ENCODE measurements around the gene PPP3CA.

PPP3CA gene

DNA sequence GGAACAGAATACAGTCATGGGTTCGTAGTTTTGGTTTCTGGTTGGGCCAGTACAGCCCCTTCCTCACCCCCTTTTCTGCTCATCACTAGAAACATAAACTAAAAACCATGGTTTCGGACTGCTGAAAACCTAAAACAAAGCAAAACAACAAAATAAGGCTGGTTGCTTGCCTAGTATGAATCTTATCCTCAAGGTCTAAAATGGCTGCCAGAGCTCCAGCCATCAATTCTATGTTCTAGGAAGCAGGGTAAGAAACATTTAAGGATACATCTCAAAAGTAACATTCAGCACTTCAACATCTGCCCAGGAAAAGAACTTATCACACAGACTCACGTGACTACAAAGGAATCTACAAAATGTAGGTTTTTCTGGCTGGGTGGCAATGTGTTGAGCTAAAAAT is 31.5 kb downstream of the PPP3CA start:
- peaks cover 12% of the 10 kb centered on the region for H3K9me3 Mint-ChIP-seq
- H3K36me3 Mint-ChIP-seq (ENCODE audit: low read depth) = peaks cover 1% of the 10 kb centered on the region
- no peak for DNase-seq (ENCODE audit: low spot score)
- peaks cover 5% of the 10 kb centered on the region for H3K27me3 Mint-ChIP-seq (ENCODE audit: low read depth)
- H3K4me1 Mint-ChIP-seq (ENCODE audit: low read depth) = no peaks in the 10 kb centered on the region
- H3K27ac Mint-ChIP-seq = no peak overlapping the region
- H3K4me3 Mint-ChIP-seq = no peak overlapping the region

DNA sequence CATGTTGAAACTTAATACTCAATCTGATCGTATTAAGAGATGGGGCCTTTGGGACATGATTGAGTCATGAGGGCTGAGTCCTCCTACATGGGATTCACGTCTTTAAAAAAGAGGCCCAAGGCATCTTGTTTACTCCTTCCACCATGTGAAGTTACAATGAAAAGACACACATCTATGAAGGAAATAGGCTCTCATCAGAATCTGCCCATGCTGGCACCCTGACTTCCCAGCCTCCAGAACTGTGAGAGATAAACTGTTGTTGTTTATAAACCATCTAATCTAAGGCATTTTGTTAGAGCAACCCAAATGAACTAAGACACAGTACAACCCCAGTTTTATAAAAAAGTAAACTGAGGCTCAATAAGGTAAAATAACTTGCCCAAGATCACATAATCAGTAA is 32.3 kb downstream of the PPP3CA start:
- peaks cover 1% of the 10 kb centered on the region for H3K36me3 Mint-ChIP-seq (ENCODE audit: low read depth)
- peaks cover under 1% of the 10 kb centered on the region for H3K4me1 Mint-ChIP-seq (ENCODE audit: low read depth)
- H3K27me3 Mint-ChIP-seq (ENCODE audit: low read depth) = peaks cover 2% of the 10 kb centered on the region
- no peak for DNase-seq (ENCODE audit: low spot score)
- H3K27ac Mint-ChIP-seq = no peak overlapping the region
- H3K4me3 Mint-ChIP-seq = no peak overlapping the region
- H3K9me3 Mint-ChIP-seq = peaks cover 12% of the 10 kb centered on the region

DNA sequence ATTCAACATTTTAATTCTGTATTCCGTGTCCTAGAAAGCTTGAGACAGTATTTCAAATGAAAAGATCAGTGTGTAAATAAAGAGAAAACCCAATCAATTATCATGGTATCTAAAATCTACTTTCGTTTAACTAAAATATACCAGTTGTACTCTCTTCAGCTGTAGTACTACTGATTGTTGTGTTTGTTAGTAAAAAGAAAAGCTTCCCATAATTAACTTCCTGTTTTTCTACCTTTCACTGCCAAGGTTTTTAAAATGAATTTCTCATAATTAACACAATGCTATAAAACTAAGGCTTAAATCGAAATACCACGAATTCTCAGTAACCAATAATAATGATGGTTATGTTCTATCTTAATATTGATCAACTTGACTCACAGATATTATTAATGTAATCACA is 37.4 kb downstream of the PPP3CA start:
- Mint-ChIP-seq H3K4me1 (ENCODE audit: low read depth) (peaks cover 16% of the 10 kb centered on the region), H3K4me3 (no peak overlapping the region), H3K27ac (no peak overlapping the region), H3K9me3 (no peaks in the 10 kb centered on the region), H3K36me3 (ENCODE audit: low read depth) (no peaks in the 10 kb centered on the region), H3K27me3 (ENCODE audit: low read depth) (peaks cover 2% of the 10 kb centered on the region)
- no peak for DNase-seq (ENCODE audit: low spot score)

DNA sequence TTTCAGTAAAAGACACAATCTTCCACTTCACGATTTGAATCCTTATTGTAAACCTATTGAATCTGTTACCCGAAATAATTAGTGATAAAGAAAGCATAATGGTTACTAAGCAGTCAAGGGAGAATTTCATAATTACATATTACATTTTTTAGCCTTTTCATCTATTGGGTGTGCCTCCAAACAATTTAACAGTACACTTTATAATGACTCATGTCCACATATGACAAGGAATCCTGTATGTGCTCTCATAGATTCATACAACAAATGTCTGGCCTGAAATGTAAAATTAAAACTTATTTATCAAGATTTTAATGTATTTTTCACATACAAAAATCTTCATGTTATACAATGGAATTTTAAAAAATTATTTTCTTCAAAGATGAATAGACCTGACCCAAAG is 39.4 kb downstream of the PPP3CA start:
- no peak overlapping the region for H3K27ac Mint-ChIP-seq
- no peaks in the 10 kb centered on the region for H3K9me3 Mint-ChIP-seq
- peaks cover 2% of the 10 kb centered on the region for H3K27me3 Mint-ChIP-seq (ENCODE audit: low read depth)
- H3K36me3 Mint-ChIP-seq (ENCODE audit: low read depth) = no peaks in the 10 kb centered on the region
- no peak for DNase-seq (ENCODE audit: low spot score)
- no peak overlapping the region for H3K4me3 Mint-ChIP-seq
- H3K4me1 Mint-ChIP-seq (ENCODE audit: low read depth) = peaks cover 16% of the 10 kb centered on the region

DNA sequence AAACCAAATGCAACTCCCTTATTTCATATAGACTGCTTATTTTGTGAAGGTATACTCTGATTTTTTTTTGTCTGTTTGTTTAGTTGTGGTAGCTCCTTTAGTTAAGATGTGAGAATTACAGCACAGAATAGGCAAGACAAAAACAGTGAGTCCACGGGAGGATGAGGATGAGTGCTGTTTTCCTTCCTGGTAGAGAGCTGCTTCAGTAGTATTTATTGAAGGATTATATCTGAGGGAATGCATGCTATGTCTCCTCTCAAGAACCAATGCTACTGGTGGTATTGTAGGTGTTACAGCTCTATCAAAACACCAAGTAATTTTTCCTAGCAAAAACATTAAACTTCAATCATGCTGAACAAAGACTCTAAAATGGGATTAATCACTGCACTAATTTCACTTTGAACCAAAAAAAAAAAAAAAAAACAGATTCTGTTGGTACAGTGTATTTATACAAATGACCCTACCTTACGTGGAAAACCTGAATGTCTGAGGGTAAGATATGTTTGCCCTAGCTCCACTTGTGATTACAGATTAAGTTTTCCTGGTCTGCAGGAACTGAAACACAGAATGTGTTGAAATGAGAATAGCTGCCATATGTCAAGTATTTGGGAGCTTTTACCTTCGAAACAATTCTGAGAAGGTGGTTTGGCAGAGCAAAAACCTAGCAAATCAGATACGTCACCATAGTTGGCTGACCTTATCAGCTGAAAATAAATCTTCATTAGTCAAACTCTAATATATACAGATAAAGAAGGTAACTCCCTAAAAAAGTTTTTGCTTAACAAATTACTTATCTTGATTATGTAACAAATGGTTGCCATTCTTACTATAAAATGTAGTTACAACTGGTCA is 40.3 kb downstream of the PPP3CA start:
- peaks cover 16% of the 10 kb centered on the region for H3K4me1 Mint-ChIP-seq (ENCODE audit: low read depth)
- no peak overlapping the region for H3K27ac Mint-ChIP-seq
- peaks cover 2% of the 10 kb centered on the region for H3K27me3 Mint-ChIP-seq (ENCODE audit: low read depth)
- H3K4me3 Mint-ChIP-seq = no peak overlapping the region
- H3K9me3 Mint-ChIP-seq = no peaks in the 10 kb centered on the region
- no peaks in the 10 kb centered on the region for H3K36me3 Mint-ChIP-seq (ENCODE audit: low read depth)
- DNase-seq (ENCODE audit: low spot score) = no peak

DNA sequence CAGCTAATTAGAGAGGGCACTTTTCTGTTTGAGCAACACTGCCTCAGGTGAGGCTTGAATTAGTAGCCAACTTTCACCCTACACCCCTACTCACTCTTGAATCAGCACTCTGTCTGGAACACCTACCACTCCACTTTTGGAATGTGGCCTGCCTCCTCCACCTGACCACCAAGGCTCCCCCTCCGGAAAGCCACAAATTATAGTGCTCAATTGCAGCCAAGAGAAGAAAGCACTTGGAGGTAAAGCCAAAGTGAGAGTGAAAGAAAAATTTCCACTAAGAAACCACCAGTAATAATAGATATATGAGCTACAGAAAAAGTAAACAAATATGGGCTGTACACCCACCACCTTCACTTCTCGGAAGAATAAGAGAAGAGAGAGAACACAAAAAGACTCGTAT is 41.1 kb downstream of the PPP3CA start:
- Mint-ChIP-seq H3K9me3 (no peaks in the 10 kb centered on the region), H3K27me3 (ENCODE audit: low read depth) (no peaks in the 10 kb centered on the region), H3K27ac (no peak overlapping the region), H3K4me3 (peak overlapping the region; percentile 14), H3K36me3 (ENCODE audit: low read depth) (no peaks in the 10 kb centered on the region), H3K4me1 (ENCODE audit: low read depth) (peaks cover 16% of the 10 kb centered on the region)
- no peak for DNase-seq (ENCODE audit: low spot score)

DNA sequence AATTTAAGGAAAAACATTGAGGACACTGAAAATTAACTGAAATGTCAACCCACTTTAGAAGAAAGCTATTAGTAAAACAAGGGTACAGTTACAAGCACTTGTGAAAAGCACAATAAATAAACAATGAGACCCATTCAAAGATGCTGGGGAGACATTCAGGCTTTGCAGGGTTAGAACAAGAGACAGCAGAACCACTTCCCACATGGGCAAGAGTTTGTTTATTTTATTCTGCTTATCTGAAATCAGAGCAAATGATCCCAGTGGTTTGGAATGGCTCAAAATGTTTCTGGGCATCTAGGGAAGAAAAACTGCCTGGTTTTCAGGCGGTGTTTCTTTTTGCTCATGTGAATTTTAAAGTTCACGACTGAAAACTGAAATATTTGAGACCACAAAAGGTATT is 42.4 kb downstream of the PPP3CA start:
- Mint-ChIP-seq H3K36me3 (ENCODE audit: low read depth) (no peaks in the 10 kb centered on the region), H3K27me3 (ENCODE audit: low read depth) (no peaks in the 10 kb centered on the region), H3K4me1 (ENCODE audit: low read depth) (peaks cover 14% of the 10 kb centered on the region), H3K27ac (no peak overlapping the region), H3K9me3 (no peaks in the 10 kb centered on the region), H3K4me3 (no peak overlapping the region)
- no peak for DNase-seq (ENCODE audit: low spot score)

DNA sequence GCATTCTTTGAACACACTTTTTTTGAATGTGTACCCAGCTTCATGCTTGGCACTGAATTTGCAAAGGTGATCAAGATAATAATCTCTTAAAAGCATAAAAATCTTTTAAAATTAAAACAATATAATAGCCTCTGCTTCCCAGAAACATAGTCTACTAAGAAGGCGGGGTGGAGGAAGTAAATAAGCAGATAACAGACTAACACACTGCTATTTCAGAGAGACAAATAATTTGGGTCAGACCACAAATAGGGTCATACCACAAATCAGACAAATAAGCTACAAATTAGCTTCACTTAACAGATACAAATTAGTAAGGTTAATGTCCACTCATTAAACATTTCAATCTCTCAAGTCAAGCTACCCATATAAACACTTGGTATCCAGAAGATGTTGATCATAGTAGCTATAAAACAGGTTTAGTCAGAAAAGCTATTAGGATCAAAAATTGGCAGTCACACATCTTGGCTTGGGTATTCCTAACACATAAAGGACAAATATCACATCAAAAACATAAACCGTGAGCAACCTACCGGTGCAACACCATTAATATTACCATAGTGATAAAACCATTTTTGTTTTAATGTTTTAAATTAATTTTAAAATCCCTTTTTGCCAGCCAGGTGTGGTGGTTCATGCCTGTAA is 47.3 kb downstream of the PPP3CA start:
- no peak for DNase-seq (ENCODE audit: low spot score)
- H3K36me3 Mint-ChIP-seq (ENCODE audit: low read depth) = no peaks in the 10 kb centered on the region
- H3K4me3 Mint-ChIP-seq = no peak overlapping the region
- no peaks in the 10 kb centered on the region for H3K4me1 Mint-ChIP-seq (ENCODE audit: low read depth)
- no peaks in the 10 kb centered on the region for H3K27me3 Mint-ChIP-seq (ENCODE audit: low read depth)
- no peaks in the 10 kb centered on the region for H3K9me3 Mint-ChIP-seq
- no peak overlapping the region for H3K27ac Mint-ChIP-seq

DNA sequence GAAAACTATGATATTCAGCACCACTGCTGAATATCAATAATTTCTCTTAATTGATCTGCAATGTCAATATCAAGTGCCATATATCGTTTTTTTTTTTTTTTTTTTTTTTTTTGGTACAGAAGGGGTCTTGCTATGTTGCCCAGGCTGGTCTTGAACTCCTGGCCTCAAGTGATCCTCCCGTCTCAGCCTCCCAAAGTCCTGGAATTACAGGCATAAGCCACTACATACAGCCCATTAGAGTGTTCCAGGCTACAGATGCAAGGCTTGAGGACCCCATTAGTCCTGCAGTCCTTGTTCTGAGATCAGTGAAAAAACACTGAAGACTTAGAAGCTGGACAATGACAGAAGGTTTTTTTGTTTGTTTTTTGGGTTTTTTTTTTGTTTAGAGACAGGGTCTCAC is 48.3 kb downstream of the PPP3CA start:
- Mint-ChIP-seq H3K4me1 (ENCODE audit: low read depth) (peaks cover 2% of the 10 kb centered on the region), H3K9me3 (no peaks in the 10 kb centered on the region), H3K4me3 (no peak overlapping the region), H3K36me3 (ENCODE audit: low read depth) (no peaks in the 10 kb centered on the region), H3K27me3 (ENCODE audit: low read depth) (no peaks in the 10 kb centered on the region), H3K27ac (no peak overlapping the region)
- DNase-seq (ENCODE audit: low spot score) = no peak

DNA sequence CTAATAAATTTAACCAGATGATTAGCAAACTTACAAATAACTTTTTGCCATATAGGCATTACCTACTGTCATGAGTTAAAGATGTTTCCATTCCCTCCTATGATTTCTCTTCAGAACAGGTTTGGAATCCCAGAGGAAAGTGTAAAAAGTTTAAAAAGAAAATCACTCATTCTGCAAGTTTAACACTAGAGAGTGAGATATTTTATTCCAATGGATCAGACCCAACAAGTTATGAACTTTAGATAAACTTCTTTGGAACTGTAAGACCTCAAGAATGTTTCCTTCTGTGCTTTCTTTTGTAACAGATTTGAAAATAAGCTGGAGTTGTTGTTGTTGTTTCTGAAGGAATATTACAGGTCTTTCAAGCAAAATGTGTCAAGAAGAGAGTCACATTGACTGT is 51.6 kb downstream of the PPP3CA start:
- Mint-ChIP-seq H3K4me3 (no peak overlapping the region), H3K9me3 (no peaks in the 10 kb centered on the region), H3K4me1 (ENCODE audit: low read depth) (peaks cover 2% of the 10 kb centered on the region), H3K36me3 (ENCODE audit: low read depth) (no peaks in the 10 kb centered on the region), H3K27ac (no peak overlapping the region), H3K27me3 (ENCODE audit: low read depth) (no peaks in the 10 kb centered on the region)
- DNase-seq (ENCODE audit: low spot score) = no peak

DNA sequence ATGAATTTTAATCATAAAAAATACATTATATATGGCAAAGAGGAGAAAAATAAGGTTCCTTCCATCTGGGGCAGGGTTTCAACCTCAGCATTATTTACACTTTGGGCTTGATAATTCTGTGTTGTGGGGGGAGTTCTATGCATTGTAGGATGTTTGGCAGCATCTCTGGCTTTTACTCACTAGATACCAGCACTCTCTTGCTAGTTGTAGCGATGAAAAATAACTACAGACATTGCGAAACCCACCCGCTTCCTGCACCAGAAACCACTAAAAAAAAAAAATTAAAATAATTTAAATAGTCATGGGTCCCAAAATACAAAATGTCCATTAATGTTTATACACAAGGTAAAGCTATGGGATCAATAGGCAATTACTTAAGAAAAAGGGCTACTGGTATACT is 52.7 kb downstream of the PPP3CA start:
- no peaks in the 10 kb centered on the region for H3K9me3 Mint-ChIP-seq
- no peaks in the 10 kb centered on the region for H3K27me3 Mint-ChIP-seq (ENCODE audit: low read depth)
- no peak for DNase-seq (ENCODE audit: low spot score)
- peaks cover 3% of the 10 kb centered on the region for H3K4me1 Mint-ChIP-seq (ENCODE audit: low read depth)
- H3K27ac Mint-ChIP-seq = no peak overlapping the region
- no peaks in the 10 kb centered on the region for H3K36me3 Mint-ChIP-seq (ENCODE audit: low read depth)
- H3K4me3 Mint-ChIP-seq = no peak overlapping the region

DNA sequence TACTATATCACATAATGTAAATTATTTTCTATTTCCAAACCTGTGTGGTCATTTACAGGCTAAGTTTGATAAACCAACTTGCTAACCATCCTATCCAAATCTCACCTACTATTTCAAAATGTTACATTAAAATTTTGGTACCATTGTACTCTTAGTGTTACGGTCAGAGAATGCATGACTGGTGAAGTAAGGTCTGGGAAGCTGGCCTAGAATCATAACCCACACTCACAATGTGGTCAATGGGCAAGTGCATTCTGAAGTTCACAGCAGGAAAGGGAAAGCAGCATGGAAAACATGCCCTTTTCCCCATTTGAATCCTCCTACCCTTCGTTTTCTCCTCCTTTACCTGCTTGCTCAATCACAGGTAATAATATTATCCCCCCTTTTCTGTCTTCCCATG is 54.4 kb downstream of the PPP3CA start:
- H3K27me3 Mint-ChIP-seq (ENCODE audit: low read depth) = no peaks in the 10 kb centered on the region
- H3K27ac Mint-ChIP-seq = no peak overlapping the region
- H3K4me1 Mint-ChIP-seq (ENCODE audit: low read depth) = peaks cover 3% of the 10 kb centered on the region

DNA sequence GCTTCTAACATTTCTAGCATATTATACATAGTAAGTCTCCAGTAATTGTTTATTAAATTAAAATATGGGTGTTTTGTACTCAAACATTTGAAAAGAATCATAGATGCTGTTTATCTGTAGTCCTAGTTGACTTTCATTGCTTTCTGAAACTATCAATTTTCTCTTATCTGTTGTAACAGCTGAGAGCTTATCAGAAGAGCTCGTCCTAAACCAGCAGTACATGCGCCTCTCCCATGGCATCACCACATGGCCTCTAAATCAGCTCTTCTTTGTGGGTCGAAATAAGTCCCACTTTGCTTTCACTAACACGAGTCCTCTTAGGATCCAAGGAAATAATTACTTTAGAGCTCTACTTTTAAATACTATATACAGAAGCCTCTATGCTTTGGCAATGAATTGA is 55.1 kb downstream of the PPP3CA start:
- Mint-ChIP-seq H3K9me3 (no peaks in the 10 kb centered on the region), H3K4me3 (no peak overlapping the region), H3K27ac (no peak overlapping the region), H3K4me1 (ENCODE audit: low read depth) (peaks cover 3% of the 10 kb centered on the region), H3K27me3 (ENCODE audit: low read depth) (no peaks in the 10 kb centered on the region), H3K36me3 (ENCODE audit: low read depth) (no peaks in the 10 kb centered on the region)
- no peak for DNase-seq (ENCODE audit: low spot score)

More for the DNA sequence above, 54.4 kb downstream of the PPP3CA start:
- no peaks in the 10 kb centered on the region for H3K9me3 Mint-ChIP-seq
- no peaks in the 10 kb centered on the region for H3K36me3 Mint-ChIP-seq (ENCODE audit: low read depth)
- no peak overlapping the region for H3K4me3 Mint-ChIP-seq
- DNase-seq (ENCODE audit: low spot score) = no peak

DNA sequence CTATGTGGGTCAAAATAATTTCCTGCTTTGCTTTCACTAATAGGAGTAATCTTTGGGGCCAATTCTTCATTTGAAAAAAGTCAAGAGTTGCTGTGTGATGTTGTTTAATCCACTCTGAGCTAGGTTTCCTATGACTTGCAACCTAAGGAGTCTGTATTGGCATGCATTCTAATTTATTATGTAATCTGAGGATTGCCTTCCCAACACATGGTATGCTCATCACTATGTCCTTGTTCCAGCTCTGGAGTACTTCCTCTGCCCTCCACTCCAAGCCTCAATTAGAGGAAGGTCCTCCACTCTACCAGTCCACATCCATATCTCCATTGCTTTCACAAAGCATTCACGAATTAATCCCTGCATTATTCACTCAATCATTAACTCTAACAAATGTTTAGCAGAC is 56.1 kb downstream of the PPP3CA start:
- peaks cover 3% of the 10 kb centered on the region for H3K4me1 Mint-ChIP-seq (ENCODE audit: low read depth)
- no peaks in the 10 kb centered on the region for H3K27me3 Mint-ChIP-seq (ENCODE audit: low read depth)
- no peak overlapping the region for H3K27ac Mint-ChIP-seq
- no peak overlapping the region for H3K4me3 Mint-ChIP-seq
- no peaks in the 10 kb centered on the region for H3K9me3 Mint-ChIP-seq
- DNase-seq (ENCODE audit: low spot score) = no peak
- H3K36me3 Mint-ChIP-seq (ENCODE audit: low read depth) = no peaks in the 10 kb centered on the region

Data from T-helper 2 cell treated with Interferon-gamma antibody and Interleukin-4, amounts not matched to agents 5 μg/mL and 100 μg/mL, for 36 hours (primary cell).